Measurements from ENCODE around the gene SPATA9. TPM values are rescaled to one million over a fixed set of nuclear protein-coding genes. Genes with fewer than 3 reads are reported as not detected.

The SPATA9 gene
- total and polyA plus RNA-seq, 7 donors = 0.36 to 1.1 TPM; not detected in 5

- 45 to 67% methylated on average over 3 of the region's 3 CpGs for WGBS, 2 donors
- Histone ChIP-seq H3K9me3 (no peaks in the 10 kb centered on the region), H3K27me3 (no peaks in the 10 kb centered on the region), H3K27ac (no peak overlapping the region), H3K4me3 (no peak overlapping the region), H3K36me3 (no peaks in the 10 kb centered on the region), H3K4me1 (no peaks in the 10 kb centered on the region)
- intact Hi-C loops (cut with DNase I) = no loop called here
- no peak for DNase-seq
- TF ChIP-seq CTCF (IDR thresholded peaks at IDR 0.05) (no peak), EP300 (IDR thresholded peaks at IDR 0.05) (no peak), POLR2AphosphoS5 (IDR thresholded peaks at IDR 0.05) (no peak), POLR2A (IDR thresholded peaks at IDR 0.05) (no peak)
Observed at GRCh38 chr5:95609711-95610110, 73.1 kb downstream of the SPATA9 start.

Other genes starting within 250 kb of the SPATA9 start
- gene SKIC3, start 128.0 kb downstream of the SPATA9 start, total RNA-seq = 100 to 1,000 TPM in 1 of 4 donors, 10 to 100 TPM in 3; 55.8 to 103 (median 71.3) TPM
- gene SKIC3, start 128.0 kb downstream of the SPATA9 start, polyA plus RNA-seq = 10 to 100 TPM in 1 of 3 donors, 1 to 10 TPM in 2; 7.2 to 20.9 (median 8.8) TPM
- 10 to 100 TPM in 2 of 4 donors, 1 to 10 TPM in 2; 6.7 to 13.3 (median 9.9) TPM for gene ARSK, start 127.9 kb downstream of the SPATA9 start, total RNA-seq
- 1 to 10 TPM in 2 of 3 donors, under 1 TPM in 1; 0.60 to 3.0 (median 1.2) TPM for gene ARSK, start 127.9 kb downstream of the SPATA9 start, polyA plus RNA-seq
- gene GPR150, start 62.9 kb downstream of the SPATA9 start, total RNA-seq = under 1 TPM in 2 of 4 donors, not detected in 2; 0.14 to 0.36 TPM
- under 1 TPM in 2 of 3 donors, not detected in 1; 0.36 to 0.60 TPM for gene GPR150, start 62.9 kb downstream of the SPATA9 start, polyA plus RNA-seq
- gene RFESD, start 36.2 kb downstream of the SPATA9 start, total RNA-seq = 1 to 10 TPM; 1.2 to 4.9 (median 2.1) TPM
- gene RFESD, start 36.2 kb downstream of the SPATA9 start, polyA plus RNA-seq = 1 to 10 TPM in 2 of 3 donors, not detected in 1; 1.2 to 2.0 TPM
- gene RHOBTB3, start 48.3 kb upstream of the SPATA9 start, total RNA-seq = 100 to 1,000 TPM in 2 of 4 donors, 10 to 100 TPM in 2; 75.6 to 151 (median 111) TPM
- 10 to 100 TPM; 12.3 to 16.4 (median 15.0) TPM for gene RHOBTB3, start 48.3 kb upstream of the SPATA9 start, polyA plus RNA-seq
- gene GLRX, start 139.7 kb upstream of the SPATA9 start, total RNA-seq = 10 to 100 TPM; 30.2 to 43.2 (median 42.8) TPM
- 100 to 1,000 TPM; 220 to 409 (median 261) TPM for gene GLRX, start 139.7 kb upstream of the SPATA9 start, polyA plus RNA-seq

Data from sigmoid colon (tissue), 7 donors.